Endothelial cell of umbilical vein (primary cell): Measurements from ENCODE around the gene NR5A1. TPM values are rescaled to one million over a fixed set of nuclear protein-coding genes. Genes with fewer than 3 reads are reported as not detected.

Experiments used
- BruUV-seq: library from RNA; stranded (reverse); fragments of 400-500 nt; replicated peaks from 2 replicates; lab custom pipeline; 2021; lab: Mats Ljungman, UMichigan
- CTCF ChIA-PET: fragments of 300-600, 350-600 bp; sonication (Branson Sonifier 250); formaldehyde crosslinking; loops from one replicate; lab custom pipeline; 2021; ENCODE audit warnings: antibody characterized with exemption, inconsistent platforms; lab: Charles Lee
- POLR2A ChIA-PET: fragments of 300-600, 350-600 bp; sonication (Branson Sonifier 250); formaldehyde crosslinking; loops from one replicate; lab custom pipeline; 2021; ENCODE audit warnings: antibody characterized with exemption, inconsistent platforms; lab: Charles Lee
- DNase-seq: peaks from one replicate; pipeline ENCODE4 v3.0.0-alpha.2; 2011; ENCODE audit warnings: low read depth, low spot score
- FAIRE-seq: peaks from 2 replicates; lab custom pipeline; 2011; peaks lifted over from hg19 to GRCh38; lab: Jason Lieb, UNC
- H2AFZ ChIP-seq: 2 replicates; pipeline ENCODE4 v1.6.0; 2012; ENCODE audit warnings: low read depth, low read length, control low read depth, inconsistent platforms
- H3K27ac ChIP-seq: 2 replicates; pipeline ENCODE4 v1.5.1; 2011; ENCODE audit warnings: low read depth, mild to moderate bottlenecking, control low read depth, low read length, moderate library complexity; ENCODE audit not compliant: insufficient read depth
- H3K27me3 ChIP-seq, 2 experiments: 2 replicates each; pipeline versions ENCODE4 v1.6.0 to v1.6.1; 2011; ENCODE audit warnings: low read length in 2 of 2, mixed read lengths in 1 of 2; ENCODE audit not compliant: control insufficient read depth in 2 of 2, insufficient read depth in 2 of 2
- H3K36me3 ChIP-seq, 2 experiments: 2 replicates in 1 of 2; 3 replicates in 1 of 2; pipeline ENCODE4 v1.5.1; 2011; ENCODE audit warnings: low read length in 2 of 2, mild to moderate bottlenecking in 1 of 2, moderate library complexity in 1 of 2; ENCODE audit not compliant: control insufficient read depth in 2 of 2, insufficient read depth in 2 of 2; ENCODE audit errors: extremely low read depth in 1 of 2
- H3K4me1 ChIP-seq: 3 replicates; pipeline ENCODE4 v1.5.1; 2011; ENCODE audit warnings: mild to moderate bottlenecking, low read length; ENCODE audit not compliant: control insufficient read depth, insufficient read depth; ENCODE audit errors: extremely low read depth
- H3K4me2 ChIP-seq: 2 replicates; pipeline ENCODE4 v1.6.1; 2011; ENCODE audit warnings: low read length, control low read depth, mixed read lengths; ENCODE audit not compliant: insufficient read depth
- H3K4me3 ChIP-seq, 3 experiments: fragments of 200-600 bp in 1 of 3; sonication (generic), shearing (Covaris generic) in 1 of 3; replicated peaks in 1 of 3; 2 replicates each; pipeline ENCODE4 v1.5.1; 2011 to 2016; ENCODE audit warnings: control low read depth in 3 of 3, low read length in 3 of 3, mild to moderate bottlenecking in 2 of 3, inconsistent platforms in 1 of 3, low read depth in 1 of 3, moderate library complexity in 1 of 3; ENCODE audit not compliant: insufficient read depth in 1 of 3
- H3K79me2 ChIP-seq: 2 replicates; pipeline ENCODE4 v1.6.0; 2012; ENCODE audit warnings: low read length, inconsistent platforms; ENCODE audit not compliant: control insufficient read depth, insufficient read depth
- H3K9ac ChIP-seq: replicated peaks from 2 replicates; pipeline ENCODE3; 2011; ENCODE audit warnings: low read length, control low read depth; ENCODE audit not compliant: insufficient read depth; ENCODE audit errors: extremely low read depth
- H3K9me1 ChIP-seq: replicated peaks from 3 replicates; pipeline ENCODE4 v1.6.0; 2011; ENCODE audit warnings: mild to moderate bottlenecking, low read length; ENCODE audit not compliant: control insufficient read depth, insufficient read depth; ENCODE audit errors: extremely low read depth
- H3K9me3 ChIP-seq: replicated peaks from 2 replicates; pipeline ENCODE4 v1.5.1; 2012; ENCODE audit warnings: low read length, inconsistent platforms; ENCODE audit not compliant: control insufficient read depth, insufficient read depth
- H4K20me1 ChIP-seq: replicated peaks from 2 replicates; pipeline ENCODE3; 2011; ENCODE audit warnings: mild to moderate bottlenecking, low read length; ENCODE audit not compliant: control insufficient read depth, insufficient read depth; ENCODE audit errors: extremely low read depth
- EZH2 ChIP-seq: IDR thresholded peaks from 2 replicates; pipeline ENCODE4 v1.6.1; 2012; ENCODE audit warnings: borderline replicate concordance, low read depth, mild to moderate bottlenecking, moderate library complexity, low read length, inconsistent platforms; ENCODE audit not compliant: severe bottlenecking
- FOS ChIP-seq: IDR thresholded peaks from 2 replicates; pipeline ENCODE4 v1.6.1; 2011; ENCODE audit warnings: mild to moderate bottlenecking, low read length, moderate library complexity, borderline replicate concordance; ENCODE audit not compliant: insufficient read depth
- GATA2 ChIP-seq: IDR thresholded peaks from 2 replicates; pipeline ENCODE4 v1.7.0; 2011; ENCODE audit warnings: low read depth, mild to moderate bottlenecking, moderate library complexity, mixed read lengths, low read length; ENCODE audit not compliant: insufficient read length, insufficient read depth
- JUN ChIP-seq: IDR thresholded peaks from 2 replicates; pipeline ENCODE4 v1.6.1; 2011; ENCODE audit warnings: borderline replicate concordance, low read depth; ENCODE audit not compliant: insufficient read length, insufficient read depth
- MYC ChIP-seq: IDR thresholded peaks from one replicate; pipeline ENCODE4 v1.6.1; 2011; ENCODE audit warnings: mild to moderate bottlenecking, low read depth, low read length
- POLR2A ChIP-seq: IDR thresholded peaks from 2 replicates; pipeline ENCODE4 v1.6.1; 2012; ENCODE audit warnings: low read depth, mild to moderate bottlenecking, control low read depth, low read length
- POLR2AphosphoS5 ChIP-seq: IDR thresholded peaks from 2 replicates; pipeline ENCODE4 v1.6.1; 2012; ENCODE audit warnings: low read depth, mild to moderate bottlenecking, control low read depth, low read length, moderate library complexity; ENCODE audit not compliant: insufficient read depth
- dilution Hi-C: fragments of 300-500 bp; cut with MboI; formaldehyde crosslinking; loops from one replicate; pipeline ENCODE4 v1.15.0; 2019; ENCODE audit warnings: low sequenced_read_pairs; ENCODE audit not compliant: extremely low pct_ligation_motif_present
- intact Hi-C: fragments of 100-400 bp; cut with micrococcal nuclease; formaldehyde crosslinking; loops from one replicate; pipeline ENCODE4 v1.10.0; 2022
- polyA plus RNA-seq, 4 experiments: library from polyadenylated mRNA; depleted of rRNA in 3 of 4; stranded (reverse) in 3 of 4; unstranded in 1 of 4; fragments of >200 nt; gene quantifications; 2 replicates each; pipeline versions ENCODE4 v1.2.1 to v1.2.3, GENCODE V29; 2011 to 2012; ENCODE audit warnings: missing spikeins in 1 of 4
- total RNA-seq: library from RNA; stranded (reverse); gene quantifications from 2 replicates; pipeline ENCODE4 v1.2.3, GENCODE V29; 2021
- TF ChIP-seq, protein P1 (sequence below): IDR thresholded peaks from 2 replicates; pipeline ENCODE4 v1.6.1; 2011; ENCODE audit not compliant: insufficient read depth, insufficient read length
- TF ChIP-seq, protein P2 (sequence below), 2 donors: IDR thresholded peaks; 1 replicate in 1 of 2; 2 replicates in 1 of 2; pipeline ENCODE4 v1.5.1; 2011; ENCODE audit warnings: low read length in 2 of 2, mild to moderate bottlenecking in 2 of 2, moderate library complexity in 2 of 2, control low read depth in 1 of 2, inconsistent platforms in 1 of 2, low read depth in 1 of 2; ENCODE audit not compliant: insufficient read depth in 1 of 2; ENCODE audit errors: extremely low read depth in 1 of 2

Gene NR5A1
- total and polyA plus RNA-seq, 2 donors (not counting 3 experiments of a cell fraction or from before 2014, with no cell fraction given): not detected

DNA sequence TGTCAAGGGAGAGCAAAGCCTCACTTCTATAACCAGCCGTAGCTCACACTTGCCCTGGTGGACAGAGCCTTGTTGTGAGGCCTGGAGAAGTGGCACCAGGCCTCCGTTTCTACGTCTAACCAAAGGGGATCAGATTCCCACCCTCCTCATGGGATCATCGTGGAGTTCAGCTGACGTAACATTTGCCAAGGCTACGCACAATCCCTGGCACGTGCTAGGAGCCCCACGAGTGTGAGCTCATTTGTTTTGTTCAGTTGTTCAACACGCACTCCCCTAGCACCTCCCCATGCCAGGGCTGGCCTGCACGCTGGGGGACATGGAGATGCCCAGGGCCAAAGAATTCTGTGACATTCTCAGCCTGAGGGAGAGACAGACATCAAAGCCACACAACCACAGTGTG is 33.9 kb downstream of the NR5A1 start:
- no peaks in the 10 kb centered on the region for H3K9me3 ChIP-seq
- TF ChIP-seq FOS (no peak), JUN (no peak), POLR2AphosphoS5 (no peak), POLR2A (no peak), MYC (no peak), GATA2 (no peak), EZH2 (no peak)
- TF ChIP-seq, protein P1, sequence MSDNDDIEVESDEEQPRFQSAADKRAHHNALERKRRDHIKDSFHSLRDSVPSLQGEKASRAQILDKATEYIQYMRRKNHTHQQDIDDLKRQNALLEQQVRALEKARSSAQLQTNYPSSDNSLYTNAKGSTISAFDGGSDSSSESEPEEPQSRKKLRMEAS: no peak
- TF ChIP-seq, protein P2, sequence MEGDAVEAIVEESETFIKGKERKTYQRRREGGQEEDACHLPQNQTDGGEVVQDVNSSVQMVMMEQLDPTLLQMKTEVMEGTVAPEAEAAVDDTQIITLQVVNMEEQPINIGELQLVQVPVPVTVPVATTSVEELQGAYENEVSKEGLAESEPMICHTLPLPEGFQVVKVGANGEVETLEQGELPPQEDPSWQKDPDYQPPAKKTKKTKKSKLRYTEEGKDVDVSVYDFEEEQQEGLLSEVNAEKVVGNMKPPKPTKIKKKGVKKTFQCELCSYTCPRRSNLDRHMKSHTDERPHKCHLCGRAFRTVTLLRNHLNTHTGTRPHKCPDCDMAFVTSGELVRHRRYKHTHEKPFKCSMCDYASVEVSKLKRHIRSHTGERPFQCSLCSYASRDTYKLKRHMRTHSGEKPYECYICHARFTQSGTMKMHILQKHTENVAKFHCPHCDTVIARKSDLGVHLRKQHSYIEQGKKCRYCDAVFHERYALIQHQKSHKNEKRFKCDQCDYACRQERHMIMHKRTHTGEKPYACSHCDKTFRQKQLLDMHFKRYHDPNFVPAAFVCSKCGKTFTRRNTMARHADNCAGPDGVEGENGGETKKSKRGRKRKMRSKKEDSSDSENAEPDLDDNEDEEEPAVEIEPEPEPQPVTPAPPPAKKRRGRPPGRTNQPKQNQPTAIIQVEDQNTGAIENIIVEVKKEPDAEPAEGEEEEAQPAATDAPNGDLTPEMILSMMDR (IDR thresholded peaks at IDR 0.05; ENCODE audit: extremely low read depth in 1 of 2, insufficient read depth in 1 of 2, low read depth in 1 of 2, low read length in 2 of 2): no peak
- H3K27ac ChIP-seq: no peak overlapping the region
- no peak overlapping the region for H2AFZ ChIP-seq
- no peak for FAIRE-seq
- dilution Hi-C loops: no loop called here
- H3K9ac ChIP-seq: no peak overlapping the region
- H3K4me3 ChIP-seq: no peak overlapping the region
- no peaks in the 10 kb centered on the region for H3K4me1 ChIP-seq
- peaks cover 9 to 12% of the 10 kb centered on the region in 2 experiments for H3K27me3 ChIP-seq
- intact Hi-C loops: no loop called here
- no peaks in the 10 kb centered on the region for H3K36me3 ChIP-seq
- no peaks in the 10 kb centered on the region for H4K20me1 ChIP-seq
- CTCF ChIA-PET: no interaction called here
- BruUV-seq: no TSS peak
- H3K4me2 ChIP-seq: no peak overlapping the region
- H3K79me2 ChIP-seq: no peaks in the 10 kb centered on the region
- no peaks in the 10 kb centered on the region for H3K9me1 ChIP-seq
- DNase-seq: no peak
- POLR2A ChIA-PET: no interaction called here
